HEK293 (cell line): ENCODE results near the gene GALNT8.
A peak's percentile ranks its signal among the peaks of the same experiment; 100 is the strongest.

ENCODE experiments used
- CTCF ChIA-PET: fragments of 350-600 bp; formaldehyde crosslinking; extraction: SDS; loops from one replicate; lab custom pipeline; 2021; ENCODE audit warnings: antibody characterized with exemption; lab: Yijun Ruan, JAX
- POLR2A ChIA-PET: fragments of 300-600 bp; formaldehyde crosslinking; extraction: SDS; loops from one replicate; lab custom pipeline; 2020; ENCODE audit warnings: antibody characterized with exemption, inconsistent platforms; lab: Yijun Ruan, JAX
- H3K27ac ChIP-seq: fragments of 200-500 bp; sonication (Bioruptor generic); 2 replicates; pipeline ENCODE4 v1.5.1; 2014; ENCODE audit warnings: low read depth, low read length, control low read depth, inconsistent platforms; ENCODE audit errors: extremely low read depth
- H3K36me3 ChIP-seq, 2 experiments: fragments of 200-500 bp in 1 of 2; sonication (Bioruptor generic) in 1 of 2; 1 replicate in 1 of 2; 2 replicates in 1 of 2; pipeline ENCODE4 v1.5.1; 2014 to 2017; ENCODE audit warnings: inconsistent platforms in 2 of 2, low read length in 2 of 2; ENCODE audit not compliant: control insufficient read depth in 2 of 2, insufficient read depth in 1 of 2
- H3K4me1 ChIP-seq: fragments of 200-500 bp; sonication (Bioruptor generic); 2 replicates; pipeline ENCODE4 v1.5.1; 2014; ENCODE audit warnings: mild to moderate bottlenecking, low read length, inconsistent platforms; ENCODE audit not compliant: control insufficient read depth, insufficient read depth
- H3K4me3 ChIP-seq: 2 replicates; pipeline ENCODE4 v1.5.1; 2011; ENCODE audit warnings: low read depth, mild to moderate bottlenecking, control low read depth, low read length, moderate library complexity
- H3K9me3 ChIP-seq: fragments of 200-500 bp; sonication (Bioruptor generic); 2 replicates; pipeline ENCODE4 v1.5.1; 2014; ENCODE audit warnings: low read depth, low read length, inconsistent platforms; ENCODE audit not compliant: control insufficient read depth, insufficient read depth
- SCRT2 ChIP-seq: fragments of 450-650 bp; formaldehyde crosslinking; IDR thresholded peaks from 2 replicates; pipeline ENCODE4 v1.5.1; 2016; ENCODE audit warnings: missing biosample characterization, missing genetic modification characterization
- ZNF404 ChIP-seq: fragments of 450-650 bp; formaldehyde crosslinking; IDR thresholded peaks from 2 replicates; pipeline ENCODE4 v1.5.1; 2017; ENCODE audit warnings: missing biosample characterization, missing genetic modification characterization
- ZNF423 ChIP-seq: fragments of 450-650 bp; formaldehyde crosslinking; IDR thresholded peaks from 2 replicates; pipeline ENCODE4 v1.5.1; 2016; ENCODE audit warnings: missing biosample characterization, missing genetic modification characterization
- ZNF426 ChIP-seq: fragments of 450-650 bp; formaldehyde crosslinking; IDR thresholded peaks from 2 replicates; pipeline ENCODE4 v1.5.1; 2017; ENCODE audit warnings: missing biosample characterization, missing genetic modification characterization, mild to moderate bottlenecking, inconsistent platforms, moderate library complexity
- ZNF596 ChIP-seq: fragments of 450-650 bp; IDR thresholded peaks from 2 replicates; pipeline ENCODE4 v1.5.0; 2018; ENCODE audit warnings: missing biosample characterization, mild to moderate bottlenecking, missing genetic modification characterization, moderate library complexity
- ZNF624 ChIP-seq: fragments of 450-650 bp; formaldehyde crosslinking; IDR thresholded peaks from 2 replicates; pipeline ENCODE4 v1.5.1; 2017; ENCODE audit warnings: missing biosample characterization, missing genetic modification characterization
- ZNF629 ChIP-seq: fragments of 450-650 bp; formaldehyde crosslinking; IDR thresholded peaks from 2 replicates; pipeline ENCODE4 v1.5.1; 2017; ENCODE audit warnings: missing biosample characterization, missing genetic modification characterization
- TF ChIP-seq, protein P1 (sequence below): fragments of 450-650 bp; formaldehyde crosslinking; IDR thresholded peaks from 2 replicates; pipeline ENCODE4 v1.5.1; 2016; ENCODE audit warnings: missing biosample characterization, missing genetic modification characterization
- TF ChIP-seq, protein P2 (sequence below): fragments of 450-650 bp; formaldehyde crosslinking; IDR thresholded peaks from 2 replicates; pipeline ENCODE4 v1.5.1; 2016; ENCODE audit warnings: missing biosample characterization, missing genetic modification characterization
- TF ChIP-seq, protein P3 (sequence below): fragments of 450-650 bp; formaldehyde crosslinking; IDR thresholded peaks from 2 replicates; pipeline ENCODE4 v1.5.1; 2016; ENCODE audit warnings: missing biosample characterization, missing genetic modification characterization, low read depth

GALNT8 gene, protein sequence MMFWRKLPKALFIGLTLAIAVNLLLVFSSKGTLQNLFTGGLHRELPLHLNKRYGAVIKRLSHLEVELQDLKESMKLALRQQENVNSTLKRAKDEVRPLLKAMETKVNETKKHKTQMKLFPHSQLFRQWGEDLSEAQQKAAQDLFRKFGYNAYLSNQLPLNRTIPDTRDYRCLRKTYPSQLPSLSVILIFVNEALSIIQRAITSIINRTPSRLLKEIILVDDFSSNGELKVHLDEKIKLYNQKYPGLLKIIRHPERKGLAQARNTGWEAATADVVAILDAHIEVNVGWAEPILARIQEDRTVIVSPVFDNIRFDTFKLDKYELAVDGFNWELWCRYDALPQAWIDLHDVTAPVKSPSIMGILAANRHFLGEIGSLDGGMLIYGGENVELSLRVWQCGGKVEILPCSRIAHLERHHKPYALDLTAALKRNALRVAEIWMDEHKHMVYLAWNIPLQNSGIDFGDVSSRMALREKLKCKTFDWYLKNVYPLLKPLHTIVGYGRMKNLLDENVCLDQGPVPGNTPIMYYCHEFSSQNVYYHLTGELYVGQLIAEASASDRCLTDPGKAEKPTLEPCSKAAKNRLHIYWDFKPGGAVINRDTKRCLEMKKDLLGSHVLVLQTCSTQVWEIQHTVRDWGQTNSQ

DNA sequence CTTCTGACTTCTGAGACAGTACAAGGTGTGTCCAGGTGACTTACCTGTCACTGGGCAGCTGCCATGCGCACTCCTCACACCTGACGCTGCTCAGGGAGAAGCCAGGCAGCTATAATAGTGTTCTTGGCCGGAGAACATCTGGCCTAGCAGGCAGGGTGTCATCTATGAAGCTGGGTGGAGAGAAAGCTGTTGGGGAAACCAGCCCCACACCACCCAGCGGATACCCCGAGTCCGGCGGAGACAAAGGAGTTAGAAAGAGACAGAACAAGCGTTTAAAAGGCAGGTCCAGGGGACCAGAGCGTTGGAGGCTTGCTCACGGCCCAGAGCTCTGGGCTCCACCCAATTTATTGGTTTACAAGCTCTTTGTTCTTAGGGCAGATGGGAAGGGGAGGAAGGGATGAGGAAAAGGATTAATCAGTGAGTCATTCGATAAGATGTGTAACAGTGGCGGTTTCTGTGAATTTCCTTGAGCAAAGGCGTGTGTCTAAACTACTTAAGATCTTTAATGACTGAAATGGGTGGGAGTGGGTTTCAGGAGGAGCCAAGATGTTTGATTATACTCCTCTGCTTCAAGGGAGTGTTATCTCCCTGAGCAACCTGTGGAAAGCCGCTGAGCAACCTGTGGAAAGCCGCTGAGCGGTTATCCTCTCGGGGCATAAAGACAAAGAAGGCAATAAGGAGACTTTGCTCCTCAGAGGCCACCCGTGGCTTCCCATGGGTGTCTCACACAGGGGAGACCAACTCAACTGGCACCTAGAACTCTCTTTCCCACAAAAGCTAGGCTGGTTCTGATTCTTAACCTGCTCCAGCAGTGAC is at the start of gene GALNT8:
GALNT8 (plus strand) TSS at position 580 of the 816 bp plus-strand sequence. CDS start 278 bp downstream, outside the sequence.
- TF ChIP-seq, protein P1, sequence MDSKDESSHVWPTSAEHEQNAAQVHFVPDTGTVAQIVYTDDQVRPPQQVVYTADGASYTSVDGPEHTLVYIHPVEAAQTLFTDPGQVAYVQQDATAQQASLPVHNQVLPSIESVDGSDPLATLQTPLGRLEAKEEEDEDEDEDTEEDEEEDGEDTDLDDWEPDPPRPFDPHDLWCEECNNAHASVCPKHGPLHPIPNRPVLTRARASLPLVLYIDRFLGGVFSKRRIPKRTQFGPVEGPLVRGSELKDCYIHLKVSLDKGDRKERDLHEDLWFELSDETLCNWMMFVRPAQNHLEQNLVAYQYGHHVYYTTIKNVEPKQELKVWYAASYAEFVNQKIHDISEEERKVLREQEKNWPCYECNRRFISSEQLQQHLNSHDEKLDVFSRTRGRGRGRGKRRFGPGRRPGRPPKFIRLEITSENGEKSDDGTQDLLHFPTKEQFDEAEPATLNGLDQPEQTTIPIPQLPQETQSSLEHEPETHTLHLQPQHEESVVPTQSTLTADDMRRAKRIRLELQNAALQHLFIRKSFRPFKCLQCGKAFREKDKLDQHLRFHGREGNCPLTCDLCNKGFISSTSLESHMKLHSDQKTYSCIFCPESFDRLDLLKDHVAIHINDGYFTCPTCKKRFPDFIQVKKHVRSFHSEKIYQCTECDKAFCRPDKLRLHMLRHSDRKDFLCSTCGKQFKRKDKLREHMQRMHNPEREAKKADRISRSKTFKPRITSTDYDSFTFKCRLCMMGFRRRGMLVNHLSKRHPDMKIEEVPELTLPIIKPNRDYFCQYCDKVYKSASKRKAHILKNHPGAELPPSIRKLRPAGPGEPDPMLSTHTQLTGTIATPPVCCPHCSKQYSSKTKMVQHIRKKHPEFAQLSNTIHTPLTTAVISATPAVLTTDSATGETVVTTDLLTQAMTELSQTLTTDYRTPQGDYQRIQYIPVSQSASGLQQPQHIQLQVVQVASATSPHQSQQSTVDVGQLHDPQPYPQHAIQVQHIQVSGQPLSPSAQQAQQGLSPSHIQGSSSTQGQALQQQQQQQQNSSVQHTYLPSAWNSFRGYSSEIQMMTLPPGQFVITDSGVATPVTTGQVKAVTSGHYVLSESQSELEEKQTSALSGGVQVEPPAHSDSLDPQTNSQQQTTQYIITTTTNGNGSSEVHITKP (tag by site-specific recombination), result no peak
- TF ChIP-seq SCRT2 (tag by site-specific recombination), result peak; percentile 59
- no peak for TF ChIP-seq ZNF426 (tag by site-specific recombination)
- TF ChIP-seq ZNF624 (tag by site-specific recombination), result no peak
- TF ChIP-seq, protein P2, sequence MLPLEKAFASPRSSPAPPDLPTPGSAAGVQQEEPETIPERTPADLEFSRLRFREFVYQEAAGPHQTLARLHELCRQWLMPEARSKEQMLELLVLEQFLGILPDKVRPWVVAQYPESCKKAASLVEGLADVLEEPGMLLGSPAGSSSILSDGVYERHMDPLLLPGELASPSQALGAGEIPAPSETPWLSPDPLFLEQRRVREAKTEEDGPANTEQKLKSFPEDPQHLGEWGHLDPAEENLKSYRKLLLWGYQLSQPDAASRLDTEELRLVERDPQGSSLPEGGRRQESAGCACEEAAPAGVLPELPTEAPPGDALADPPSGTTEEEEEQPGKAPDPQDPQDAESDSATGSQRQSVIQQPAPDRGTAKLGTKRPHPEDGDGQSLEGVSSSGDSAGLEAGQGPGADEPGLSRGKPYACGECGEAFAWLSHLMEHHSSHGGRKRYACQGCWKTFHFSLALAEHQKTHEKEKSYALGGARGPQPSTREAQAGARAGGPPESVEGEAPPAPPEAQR, result no peak
- no peak for TF ChIP-seq ZNF629 (tag by site-specific recombination)
- no peak for TF ChIP-seq ZNF423 (tag by site-specific recombination)
- H3K4me1 ChIP-seq, result no peaks in the 10 kb centered on the region
- no peaks in the 10 kb centered on the region for H3K9me3 ChIP-seq
- H3K27ac ChIP-seq, result no peak within 1 kb of the TSS
- no peaks in the 10 kb centered on the region for H3K36me3 ChIP-seq
- ChIA-PET CTCF (no interaction called here), POLR2A (no interaction called here)
- no peak within 1 kb of the TSS for H3K4me3 ChIP-seq

DNA sequence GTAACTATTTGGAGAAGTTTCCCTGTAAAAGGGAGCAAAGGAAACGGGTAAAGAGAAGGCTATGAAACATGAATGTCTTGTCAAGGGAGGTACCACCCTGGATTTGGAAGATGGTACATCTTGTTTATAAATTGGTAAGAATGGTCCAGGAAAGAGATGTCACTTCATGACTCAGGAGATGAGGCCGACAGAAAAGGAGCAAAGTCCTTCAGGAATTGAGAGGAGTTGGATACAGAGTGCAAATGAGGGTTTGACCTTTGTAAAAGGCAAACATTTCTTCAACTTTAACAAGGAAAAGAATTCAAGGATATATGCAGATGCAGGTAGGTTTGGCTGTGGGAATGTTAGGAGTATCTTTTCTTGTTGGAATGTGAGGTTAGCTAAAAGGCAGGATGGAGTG is 40.5 kb upstream of the GALNT8 start:
- no peaks in the 10 kb centered on the region for H3K4me1 ChIP-seq
- TF ChIP-seq ZNF404 (tag by site-specific recombination), result no peak
- POLR2A ChIA-PET, result no interaction called here
- peaks cover 11 to 28% of the 10 kb centered on the region in 2 experiments for H3K36me3 ChIP-seq
- no peak overlapping the region for H3K4me3 ChIP-seq
- H3K9me3 ChIP-seq, result no peaks in the 10 kb centered on the region
- no peak overlapping the region for H3K27ac ChIP-seq
- CTCF ChIA-PET, result no interaction called here

DNA sequence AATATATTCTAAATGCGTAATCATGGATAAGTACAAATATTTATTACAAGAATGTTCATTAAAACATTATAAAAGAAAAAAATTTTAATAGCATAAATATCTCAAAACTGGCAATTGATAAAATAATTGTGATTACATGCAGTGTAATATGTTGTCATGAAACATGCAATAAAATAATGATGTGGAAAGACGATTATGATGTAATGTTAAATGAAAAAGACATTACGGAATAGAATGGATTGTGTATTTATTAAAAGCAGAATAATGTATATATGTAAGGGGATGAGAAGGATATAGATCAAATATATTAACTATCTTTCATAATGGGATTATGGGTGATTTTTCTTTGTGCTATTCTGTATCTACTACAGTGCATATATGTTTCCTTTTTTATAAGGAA is 38.5 kb upstream of the GALNT8 start:
- Histone ChIP-seq H3K36me3 (peaks cover 15 to 49% of the 10 kb centered on the region in 2 experiments), H3K9me3 (no peaks in the 10 kb centered on the region), H3K4me3 (no peak overlapping the region), H3K4me1 (no peaks in the 10 kb centered on the region), H3K27ac (no peak overlapping the region)
- no peak for TF ChIP-seq ZNF596 (tag by site-specific recombination)
- TF ChIP-seq, protein P3, sequence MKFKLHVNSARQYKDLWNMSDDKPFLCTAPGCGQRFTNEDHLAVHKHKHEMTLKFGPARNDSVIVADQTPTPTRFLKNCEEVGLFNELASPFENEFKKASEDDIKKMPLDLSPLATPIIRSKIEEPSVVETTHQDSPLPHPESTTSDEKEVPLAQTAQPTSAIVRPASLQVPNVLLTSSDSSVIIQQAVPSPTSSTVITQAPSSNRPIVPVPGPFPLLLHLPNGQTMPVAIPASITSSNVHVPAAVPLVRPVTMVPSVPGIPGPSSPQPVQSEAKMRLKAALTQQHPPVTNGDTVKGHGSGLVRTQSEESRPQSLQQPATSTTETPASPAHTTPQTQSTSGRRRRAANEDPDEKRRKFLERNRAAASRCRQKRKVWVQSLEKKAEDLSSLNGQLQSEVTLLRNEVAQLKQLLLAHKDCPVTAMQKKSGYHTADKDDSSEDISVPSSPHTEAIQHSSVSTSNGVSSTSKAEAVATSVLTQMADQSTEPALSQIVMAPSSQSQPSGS (tag by site-specific recombination), result peak; percentile 76
- CTCF ChIA-PET, result no interaction called here
- POLR2A ChIA-PET, result no interaction called here
